HG02981 (cell line): ENCODE data around the gene SLC17A7.

ENCODE experiments used
- ATAC-seq: cut with Tn5 transposase; IDR thresholded peaks from one replicate; pipeline ENCODE4 v1.9.1; 2021; ENCODE audit warnings: mild to moderate bottlenecking, moderate library complexity; ENCODE audit not compliant: unreplicated experiment

The SLC17A7 gene

DNA sequence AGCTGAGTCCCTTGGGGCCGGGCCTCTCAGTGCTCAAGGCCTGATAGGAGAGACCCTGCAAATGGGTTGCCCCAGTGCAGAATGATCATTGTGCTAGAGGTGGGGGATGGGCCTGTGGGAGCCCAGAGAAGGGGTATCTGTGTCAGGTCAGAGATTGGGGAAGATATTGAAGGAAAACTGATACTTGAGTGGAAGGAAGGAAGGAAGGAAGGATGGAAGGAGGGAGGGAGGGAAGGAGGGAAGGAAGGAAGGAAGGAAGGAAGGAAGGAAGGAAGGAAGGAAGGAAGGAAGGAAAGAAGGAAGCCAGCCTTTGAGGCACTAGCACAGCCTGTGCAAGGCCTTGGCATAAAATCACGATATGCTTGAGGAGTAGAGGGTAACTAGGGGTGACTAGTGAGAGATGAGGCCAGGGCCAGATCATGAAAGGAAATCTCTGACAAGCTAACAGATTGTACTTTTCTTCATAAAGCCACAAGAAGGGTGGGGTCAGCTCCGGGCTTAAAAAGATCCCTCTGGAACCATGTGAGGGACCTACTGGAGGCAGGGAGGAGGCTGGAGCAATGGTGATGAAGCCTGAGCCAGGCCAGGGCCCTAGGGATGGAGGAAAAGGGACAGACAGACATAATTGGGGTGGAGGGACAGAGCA lies 29.5 kb downstream of the SLC17A7 start:
- ATAC-seq, result no peak

DNA sequence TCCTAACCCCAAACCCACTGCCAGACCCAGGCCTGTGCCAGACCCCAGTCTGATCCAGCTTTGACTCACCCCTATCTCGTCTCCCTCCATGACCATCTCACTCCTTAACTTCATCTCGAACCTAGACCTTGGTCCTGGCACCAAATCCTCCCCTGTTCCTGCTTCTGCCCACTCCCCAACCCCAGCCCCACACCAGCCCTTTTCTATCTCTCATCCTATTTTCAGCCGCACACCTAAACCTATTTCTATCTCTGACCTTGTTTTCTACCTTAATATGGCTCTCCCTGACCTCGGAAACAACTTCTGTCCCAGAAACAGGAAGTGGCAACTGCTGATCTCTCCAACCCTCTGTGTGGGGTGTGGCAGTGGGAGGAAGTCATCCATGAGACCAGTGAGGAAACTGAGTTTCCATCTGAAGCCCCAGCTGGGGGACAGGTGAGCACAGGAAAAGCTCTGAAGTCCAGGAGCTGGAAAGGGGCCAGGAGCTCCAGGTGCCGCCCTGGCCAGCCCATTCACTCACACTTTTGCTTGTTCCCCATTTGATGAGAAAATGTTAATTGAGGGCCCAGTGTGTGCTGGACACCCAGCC lies 31.8 kb downstream of the SLC17A7 start:
- no peak for ATAC-seq

DNA sequence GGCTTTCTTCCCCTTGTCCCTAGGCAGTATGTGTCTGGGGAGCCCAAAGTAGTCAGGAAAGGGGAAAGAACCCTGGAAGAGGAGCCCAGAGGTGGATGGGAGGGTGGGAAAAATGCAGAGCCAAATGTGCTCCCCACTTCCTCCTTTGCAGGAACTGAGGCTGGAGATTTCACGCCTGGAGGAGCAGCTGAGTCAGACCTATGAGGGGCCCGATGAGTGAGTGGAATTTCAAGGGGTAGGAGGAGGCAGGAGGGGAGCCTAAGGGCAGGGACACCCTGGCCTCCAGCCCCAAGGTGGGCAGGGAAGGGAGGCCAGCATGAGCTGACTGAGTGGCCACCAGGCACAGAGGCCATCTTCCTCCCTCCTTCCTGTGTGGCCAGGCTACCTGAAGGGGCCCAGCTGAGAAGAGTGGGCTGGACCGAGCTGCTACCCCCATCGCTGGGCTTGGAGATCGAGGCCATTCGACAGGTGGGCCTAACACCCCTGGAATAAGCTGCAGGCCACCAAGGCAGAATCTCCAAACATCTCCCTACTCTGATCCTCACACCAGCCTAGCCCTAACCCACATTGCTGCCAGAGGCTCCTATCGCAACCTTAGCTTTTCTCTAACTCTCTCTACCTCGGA lies 32.4 kb downstream of the SLC17A7 start:
- ATAC-seq, result no peak

DNA sequence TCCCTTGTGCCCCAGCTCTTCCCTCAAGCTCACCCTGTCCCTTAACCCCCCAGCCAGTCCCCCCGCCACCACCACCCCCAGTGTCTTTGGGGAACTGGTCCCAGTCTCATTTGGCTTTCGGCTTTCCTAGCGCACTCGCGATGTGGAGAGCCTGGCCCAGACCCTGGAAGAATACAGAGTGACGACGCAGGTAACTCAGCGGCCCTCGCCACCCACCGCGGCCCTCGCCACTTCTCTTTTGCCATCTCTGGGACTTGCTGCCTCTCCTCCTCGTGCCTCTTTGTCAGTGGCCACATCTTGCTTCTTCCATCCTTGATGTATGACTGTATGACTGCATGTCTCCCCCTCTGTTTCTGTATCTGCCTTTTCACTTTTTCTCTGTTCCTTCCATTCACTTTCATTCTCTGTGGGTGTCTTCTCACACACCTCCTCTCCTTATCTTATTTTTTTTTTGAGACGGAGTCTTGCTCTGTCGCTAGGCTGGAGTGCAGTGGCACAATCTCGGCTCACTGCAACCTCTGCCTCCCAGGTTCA lies 33.8 kb downstream of the SLC17A7 start:
- ATAC-seq, result no peak

DNA sequence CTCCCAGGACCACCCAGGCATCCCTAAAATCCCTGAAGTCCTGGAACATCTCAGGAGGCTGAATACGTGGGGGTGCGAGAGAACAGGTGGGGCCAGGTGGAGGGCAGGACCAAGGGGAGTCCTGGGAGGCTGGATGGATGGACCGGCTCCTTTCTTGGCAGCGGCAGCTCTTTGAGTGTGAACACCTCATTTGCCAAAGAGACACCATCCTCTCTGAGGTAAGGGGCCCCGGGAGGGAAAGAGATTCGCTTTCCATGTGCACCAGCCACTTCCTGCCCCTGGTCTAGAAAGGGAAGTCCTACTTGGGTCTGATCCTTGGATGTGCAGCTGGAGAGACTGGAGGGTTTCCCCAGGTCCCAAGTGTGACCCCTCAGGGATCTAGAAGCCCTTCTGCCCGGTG lies 34.2 kb downstream of the SLC17A7 start:
- no peak for ATAC-seq

DNA sequence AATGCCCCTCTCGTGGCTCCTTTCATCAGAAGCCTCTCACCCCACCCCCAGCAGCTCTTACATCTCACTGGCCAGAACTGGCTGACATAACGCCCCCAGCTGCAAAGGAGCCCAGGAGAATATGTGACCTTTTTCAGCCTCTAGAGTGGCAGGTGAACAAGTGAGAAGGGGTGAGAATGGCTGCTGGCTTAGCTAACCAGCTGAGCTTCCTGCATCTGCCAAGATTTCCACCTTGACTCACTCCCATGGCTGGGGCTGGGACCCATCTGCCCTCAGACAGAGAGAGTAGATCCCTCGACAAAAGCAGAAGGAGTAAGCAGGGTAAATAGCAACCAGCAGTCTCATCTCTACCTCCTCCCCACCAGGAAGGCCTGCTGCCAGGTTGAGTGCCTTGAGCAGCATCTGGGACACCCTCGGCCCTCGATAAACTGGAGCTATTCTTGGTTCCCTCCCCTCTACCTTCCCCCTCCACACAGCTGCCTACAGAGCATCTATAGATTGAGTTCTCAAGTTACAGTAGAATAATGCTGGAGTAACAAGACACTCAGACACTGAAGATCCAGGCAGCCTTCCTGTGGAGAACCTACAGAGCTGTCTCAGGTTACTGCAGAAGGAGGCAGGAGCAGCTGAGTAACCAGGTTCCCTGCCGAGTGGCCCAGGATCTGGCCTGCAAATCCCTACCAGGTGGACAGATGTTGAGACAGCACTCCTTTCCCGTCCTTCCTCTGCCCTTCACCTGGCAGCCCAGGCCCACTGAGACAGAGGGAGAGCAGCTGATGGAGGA lies 37.7 kb downstream of the SLC17A7 start:
- ATAC-seq, result no peak

DNA sequence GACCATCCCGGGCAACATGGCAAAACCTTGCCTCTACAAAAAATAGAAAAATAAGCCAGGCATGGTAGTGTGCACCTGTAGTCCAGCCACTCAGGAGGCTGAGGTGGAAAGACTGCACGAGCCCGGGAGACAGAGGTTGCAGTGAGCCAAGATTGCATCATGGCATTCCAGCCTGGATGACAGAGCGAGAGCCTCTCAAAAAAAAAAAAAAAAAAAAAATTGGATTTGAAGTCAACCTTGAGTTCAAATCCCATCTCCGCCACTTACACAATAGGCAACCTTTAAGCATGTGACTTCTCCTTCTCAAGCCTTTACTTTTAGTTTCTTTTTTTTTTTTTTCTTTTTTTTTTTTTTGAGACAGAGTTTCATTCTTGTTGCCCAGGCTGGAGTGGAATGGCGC lies 41.3 kb downstream of the SLC17A7 start:
- ATAC-seq, result no peak

DNA sequence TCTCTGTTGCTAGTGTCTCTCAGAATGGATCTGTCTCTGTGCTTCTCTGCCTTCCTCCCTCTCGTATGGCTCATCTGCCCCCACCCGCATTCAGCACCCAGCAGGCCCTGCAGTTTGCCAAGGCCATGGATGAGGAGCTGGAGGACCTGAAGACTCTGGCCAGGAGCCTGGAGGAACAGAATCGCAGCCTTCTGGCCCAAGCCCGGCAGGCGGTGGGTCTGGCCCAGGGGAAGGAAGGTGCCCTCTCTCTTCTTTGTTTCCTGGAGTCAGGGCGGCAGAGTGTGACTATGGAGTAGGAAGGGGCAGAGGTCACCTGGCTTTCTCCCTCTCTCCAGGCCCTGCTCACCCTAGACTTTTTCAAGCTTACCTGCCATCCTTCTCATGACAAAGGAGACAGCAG lies 42.4 kb downstream of the SLC17A7 start:
- no peak for ATAC-seq

DNA sequence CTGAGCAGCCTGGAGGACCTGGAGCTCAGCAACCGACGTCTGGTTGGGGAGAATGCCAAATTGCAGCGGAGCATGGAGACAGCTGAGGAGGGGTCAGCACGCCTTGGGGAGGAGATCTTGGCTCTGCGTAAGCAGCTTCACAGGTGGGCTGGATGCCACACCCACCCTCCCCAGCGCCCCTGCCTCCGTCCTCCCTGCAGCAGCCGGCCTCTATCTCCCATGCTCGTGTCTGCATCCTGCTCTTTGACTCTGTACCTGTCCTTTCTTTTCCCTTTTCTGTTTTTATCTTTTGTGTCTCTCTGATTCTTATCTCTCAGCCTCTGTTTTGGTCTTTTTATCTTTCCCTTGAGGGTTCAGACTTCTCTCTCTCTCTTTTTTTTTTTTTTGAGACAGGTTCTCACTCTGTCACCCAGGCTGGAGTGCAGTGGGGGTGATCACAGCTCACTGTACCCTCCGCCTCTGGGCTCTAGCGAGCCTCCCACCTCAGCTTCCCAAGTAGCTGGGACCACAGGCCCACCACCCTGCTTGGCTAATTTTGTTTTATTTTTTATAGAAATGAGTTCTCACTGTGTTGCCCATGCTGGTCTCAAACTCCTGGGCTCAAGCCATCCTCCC lies 43.2 kb downstream of the SLC17A7 start:
- no peak for ATAC-seq

DNA sequence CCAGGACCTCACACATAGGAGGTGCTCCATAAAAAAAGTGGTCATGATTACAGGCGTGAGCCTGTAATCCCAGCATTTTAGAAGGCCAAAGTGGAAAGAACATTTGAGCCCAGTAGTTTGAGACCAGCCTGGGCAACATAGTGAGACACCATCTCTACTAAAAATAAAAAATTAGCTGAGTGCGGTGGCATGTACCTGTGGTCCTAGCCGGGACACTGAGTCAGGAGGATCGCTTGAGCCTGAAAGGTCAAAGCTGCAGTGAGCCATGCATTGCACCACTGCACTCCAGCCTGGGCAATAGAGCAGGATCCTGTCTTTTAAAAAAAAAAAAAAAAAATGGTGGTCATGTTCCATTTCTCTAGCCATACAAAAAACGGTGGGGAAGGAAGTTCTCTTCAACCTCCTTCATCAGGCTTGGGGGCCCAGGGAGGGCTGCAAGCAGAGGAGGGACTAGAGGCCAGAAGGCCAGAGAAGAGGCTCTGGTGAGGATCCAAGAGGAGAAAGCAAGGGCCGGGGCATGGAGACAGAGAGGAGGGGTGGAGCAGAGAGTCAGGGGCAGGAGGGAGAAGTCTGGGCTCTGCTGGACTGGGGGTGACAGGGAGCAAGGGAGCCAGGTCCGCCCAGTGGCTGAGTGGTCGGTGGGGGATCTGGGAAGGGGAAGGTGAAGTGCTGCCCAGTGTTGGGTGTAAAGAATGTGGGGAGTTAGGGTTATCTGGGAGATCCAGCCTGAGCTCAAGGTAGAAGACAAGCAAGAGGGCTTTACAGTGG lies 44.4 kb downstream of the SLC17A7 start:
- ATAC-seq, result no peak

DNA sequence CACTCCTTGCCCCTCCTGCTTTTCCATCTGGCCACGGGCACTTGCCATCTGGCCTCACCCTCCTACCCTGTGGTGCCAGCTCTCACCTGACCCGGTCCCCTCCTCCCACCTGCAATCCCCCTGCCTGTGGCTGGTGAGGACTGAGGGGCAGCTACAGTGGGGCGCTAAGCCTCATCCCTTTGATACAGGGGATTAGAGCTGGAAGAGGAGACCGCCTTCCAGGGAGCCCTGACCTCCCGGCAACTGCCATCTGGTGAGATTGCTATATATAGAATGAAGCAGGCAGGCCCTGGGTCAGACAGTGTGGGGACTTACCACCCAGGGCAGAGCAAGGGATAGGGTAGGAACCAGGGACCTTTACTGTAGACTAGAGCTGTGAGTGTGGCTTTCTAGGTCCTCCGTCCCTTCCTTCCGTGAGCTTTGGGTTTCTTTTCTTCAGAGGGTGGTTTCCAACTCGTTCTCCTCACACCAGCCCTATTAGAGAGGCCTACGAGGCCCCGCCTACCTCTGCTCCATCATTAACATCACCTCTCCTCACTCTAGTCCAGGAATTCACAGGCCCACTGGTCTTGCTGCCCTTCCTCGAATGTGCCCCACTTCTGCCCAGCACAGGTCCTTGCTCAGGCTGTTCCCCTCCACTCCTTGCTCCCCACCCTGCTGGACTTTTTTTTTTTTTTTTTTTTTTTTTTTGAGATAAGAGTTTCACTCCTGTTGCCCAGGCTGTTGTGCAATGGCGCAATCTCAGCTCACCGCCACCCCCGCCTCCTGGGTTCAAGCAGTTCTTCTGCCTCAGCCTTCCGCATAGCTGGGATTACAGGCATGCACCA lies 45.5 kb downstream of the SLC17A7 start:
- no peak for ATAC-seq

DNA sequence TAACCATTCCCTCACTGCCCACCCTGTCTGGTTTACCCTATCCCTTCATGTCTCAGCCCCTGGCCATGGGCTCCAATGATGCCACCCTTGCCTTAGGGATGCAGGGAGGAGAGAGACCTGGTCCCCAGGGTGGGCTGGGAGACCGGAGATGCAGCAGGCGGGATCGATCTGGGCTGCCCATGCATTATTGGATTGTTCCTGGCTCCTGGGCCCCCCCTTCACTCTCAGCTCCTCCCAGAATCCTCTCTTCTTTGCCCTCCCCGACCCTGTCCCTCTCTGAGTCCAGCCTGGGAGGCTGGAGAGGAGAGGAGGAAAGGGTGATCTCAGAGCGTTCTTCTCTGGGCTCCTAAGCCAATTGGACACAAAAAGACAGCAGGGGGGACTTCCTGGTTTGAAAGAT lies 47.4 kb downstream of the SLC17A7 start:
- ATAC-seq, result no peak

DNA sequence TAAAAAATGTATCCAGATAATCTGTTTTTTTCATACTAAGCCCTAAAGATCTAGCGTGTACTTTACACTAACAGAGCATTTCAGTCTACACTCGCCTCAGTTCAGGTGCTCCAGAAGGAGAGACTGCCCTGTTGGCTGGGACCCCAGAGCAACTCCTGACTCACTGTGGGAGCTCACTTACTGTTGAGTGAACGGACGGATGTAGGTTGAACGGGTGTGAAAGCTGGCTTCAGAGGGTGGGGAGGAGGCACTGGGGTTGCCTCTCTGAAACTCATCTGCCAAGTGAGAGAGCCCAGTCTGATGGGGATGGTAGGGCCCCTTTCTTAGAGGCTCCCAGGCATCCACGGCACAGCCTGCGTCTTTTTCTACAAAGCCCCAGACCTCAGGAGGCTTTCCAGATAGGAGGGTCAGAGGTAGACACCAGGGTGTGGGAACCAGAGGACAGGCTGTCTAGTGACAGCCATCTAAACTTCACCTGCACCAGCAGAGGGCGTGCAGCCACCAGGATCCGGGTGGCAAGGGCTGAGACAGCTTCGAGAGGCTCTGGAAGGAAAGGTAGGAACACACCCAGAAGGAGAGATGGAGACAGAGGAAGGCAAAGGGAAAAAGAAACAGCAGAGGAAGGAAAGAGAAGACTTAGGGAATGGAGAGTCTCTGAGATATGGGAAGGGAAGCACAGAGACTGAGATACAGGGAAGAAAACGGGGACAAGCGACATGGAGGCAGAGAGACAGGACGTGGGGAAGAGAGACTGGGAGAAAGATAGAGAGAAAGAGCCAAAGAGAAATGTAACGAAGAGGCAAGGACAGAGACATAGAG lies 49.5 kb downstream of the SLC17A7 start:
- no peak for ATAC-seq

DNA sequence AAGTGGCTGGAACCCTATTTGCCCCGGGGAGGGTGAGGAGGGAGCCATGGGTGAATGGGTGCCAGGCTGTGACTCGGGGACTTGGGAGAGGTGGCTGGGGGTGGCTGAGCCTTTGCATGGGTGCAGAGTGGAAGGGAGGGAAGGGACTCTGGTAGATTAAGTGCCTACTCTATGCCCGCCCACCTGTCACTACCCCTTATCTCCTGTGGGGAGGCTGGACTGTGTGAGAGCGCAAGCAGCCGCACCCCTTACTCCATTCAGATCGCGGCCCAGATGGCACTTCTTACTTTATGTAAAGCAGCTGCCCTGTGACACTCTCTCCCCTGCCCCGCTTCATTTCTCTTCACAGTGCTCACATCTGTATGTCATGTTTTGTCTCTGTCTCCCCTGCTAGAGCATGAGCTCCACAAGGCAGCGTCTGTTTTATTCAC lies 50.4 kb downstream of the SLC17A7 start:
- no peak for ATAC-seq

DNA sequence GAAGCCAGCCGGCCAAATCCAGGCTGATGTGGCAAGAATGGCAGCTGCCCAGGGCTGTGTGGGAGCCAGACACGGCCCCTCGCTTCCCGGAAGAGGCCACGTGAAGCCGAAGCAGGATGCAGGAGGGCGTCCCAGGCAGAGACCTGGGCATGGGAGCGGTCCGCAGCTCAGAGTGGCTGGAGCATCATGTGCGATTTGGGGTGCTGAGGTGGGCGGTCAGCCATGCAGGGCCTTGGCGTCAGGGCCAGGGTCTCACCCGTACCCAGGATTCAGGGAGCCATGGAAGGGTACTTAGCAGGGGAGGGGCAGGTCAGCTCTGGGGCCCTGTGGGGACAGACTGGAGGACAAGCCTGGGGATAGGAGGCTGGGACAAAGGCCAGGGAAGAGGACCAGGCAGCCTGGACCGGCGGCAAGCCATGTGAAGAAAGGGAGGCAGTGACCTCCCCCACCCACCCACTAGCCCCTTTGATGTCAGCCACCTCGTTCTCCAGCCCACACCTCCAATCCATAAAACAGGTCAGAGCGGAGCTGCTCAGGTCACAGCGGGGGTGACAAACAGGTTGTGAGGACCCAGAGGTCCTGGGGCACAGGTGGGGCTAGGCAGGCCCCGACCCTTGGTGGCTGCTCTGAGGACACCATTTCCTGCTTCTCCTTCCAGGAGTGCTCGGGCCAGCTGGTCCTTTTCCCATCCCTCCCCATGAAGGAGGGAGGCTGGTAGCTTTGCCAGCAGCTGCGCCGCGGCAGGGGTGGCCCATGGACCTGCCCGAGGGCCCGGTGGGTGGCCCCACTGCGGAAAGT lies 51.0 kb downstream of the SLC17A7 start:
- no peak for ATAC-seq

DNA sequence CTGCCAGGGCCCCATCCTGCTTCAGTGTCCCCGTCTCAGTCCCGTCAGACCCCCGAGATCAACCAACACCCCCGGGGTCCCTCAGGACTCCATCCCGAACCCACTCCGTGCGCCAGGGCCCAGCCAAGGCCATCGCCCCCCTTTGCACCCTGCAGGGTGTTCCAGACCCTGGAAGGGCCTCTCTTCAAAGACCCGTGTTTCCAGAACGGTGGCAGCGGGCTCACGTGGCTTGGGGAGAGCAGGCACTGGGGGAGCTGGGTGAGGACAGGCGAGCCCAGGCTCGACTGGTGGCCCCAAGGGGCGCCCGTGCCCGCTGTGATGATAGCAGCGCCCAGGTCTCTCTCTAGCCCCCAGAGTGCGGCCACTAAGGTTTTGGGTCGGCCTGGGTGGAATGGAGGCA lies 51.9 kb downstream of the SLC17A7 start:
- no peak for ATAC-seq

DNA sequence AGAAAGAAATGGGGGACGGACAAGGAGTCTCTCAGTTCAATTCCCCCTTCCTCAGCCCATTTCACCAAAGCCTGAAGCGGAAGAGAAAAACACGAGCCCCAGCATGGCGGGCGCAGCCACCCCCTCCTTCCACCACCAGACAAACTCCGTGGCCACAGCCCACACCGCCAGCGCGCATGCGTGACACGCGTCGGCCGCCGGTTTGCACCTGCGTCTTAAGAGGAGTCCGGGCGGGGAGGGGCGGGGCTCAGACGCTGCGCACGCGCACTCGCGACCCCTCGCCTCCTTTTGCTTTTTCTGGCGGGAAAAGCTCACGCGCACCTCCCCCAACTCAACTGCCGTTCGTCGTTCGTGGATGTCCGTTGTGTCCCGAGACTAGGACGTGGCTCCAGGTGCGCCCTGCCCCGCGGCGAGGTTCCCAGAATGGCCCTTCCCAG lies 53.4 kb downstream of the SLC17A7 start, which contains the start of gene KASH5:
Gene KASH5 (plus strand): TSS at position 314 of the 437 bp plus-strand sequence. CDS start 2,635 bp downstream, outside the sequence.
- peak; percentile 55 for ATAC-seq

DNA sequence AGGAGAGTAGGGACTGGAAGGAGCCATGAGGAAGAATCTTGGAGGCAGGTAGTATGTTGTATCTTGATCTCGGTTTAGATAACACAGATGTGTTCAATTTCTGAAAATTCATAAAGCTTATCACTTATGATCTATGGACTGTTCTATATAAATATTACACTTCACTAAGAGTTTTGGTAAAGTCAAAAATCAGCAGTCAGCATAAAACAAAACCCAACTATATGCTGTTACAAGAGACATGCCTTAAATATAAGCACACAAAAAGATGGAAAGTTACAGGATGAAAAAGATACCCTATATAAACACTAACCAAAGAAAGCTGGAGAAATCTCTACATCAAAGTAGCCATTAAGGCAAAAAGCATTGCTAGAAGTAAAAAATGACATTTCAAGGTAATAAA lies 57.7 kb downstream of the SLC17A7 start:
- no peak for ATAC-seq
